HEK293 (cell line): ENCODE data around the gene DCK.
A peak's percentile ranks its signal among the peaks of the same experiment; 100 is the strongest.
"Not testable (repeated sequence)": the region's sequence is repeated elsewhere in the genome, so short reads cannot be mapped to it uniquely, and the experiment has no call there.

ENCODE experiments used
- CTCF ChIA-PET: fragments of 350-600 bp; formaldehyde crosslinking; extraction: SDS; loops from one replicate; lab custom pipeline; 2021; ENCODE audit warnings: antibody characterized with exemption; lab: Yijun Ruan, JAX
- POLR2A ChIA-PET: fragments of 300-600 bp; formaldehyde crosslinking; extraction: SDS; loops from one replicate; lab custom pipeline; 2020; ENCODE audit warnings: antibody characterized with exemption, inconsistent platforms; lab: Yijun Ruan, JAX
- H3K27ac ChIP-seq: fragments of 200-500 bp; sonication (Bioruptor generic); 2 replicates; pipeline ENCODE4 v1.5.1; 2014; ENCODE audit warnings: low read depth, low read length, control low read depth, inconsistent platforms; ENCODE audit errors: extremely low read depth
- H3K36me3 ChIP-seq, 2 experiments: fragments of 200-500 bp in 1 of 2; sonication (Bioruptor generic) in 1 of 2; 1 replicate in 1 of 2; 2 replicates in 1 of 2; pipeline ENCODE4 v1.5.1; 2014 to 2017; ENCODE audit warnings: inconsistent platforms in 2 of 2, low read length in 2 of 2; ENCODE audit not compliant: control insufficient read depth in 2 of 2, insufficient read depth in 1 of 2
- H3K4me1 ChIP-seq: fragments of 200-500 bp; sonication (Bioruptor generic); 2 replicates; pipeline ENCODE4 v1.5.1; 2014; ENCODE audit warnings: mild to moderate bottlenecking, low read length, inconsistent platforms; ENCODE audit not compliant: control insufficient read depth, insufficient read depth
- H3K4me3 ChIP-seq: 2 replicates; pipeline ENCODE4 v1.5.1; 2011; ENCODE audit warnings: low read depth, mild to moderate bottlenecking, control low read depth, low read length, moderate library complexity
- H3K9me3 ChIP-seq: fragments of 200-500 bp; sonication (Bioruptor generic); 2 replicates; pipeline ENCODE4 v1.5.1; 2014; ENCODE audit warnings: low read depth, low read length, inconsistent platforms; ENCODE audit not compliant: control insufficient read depth, insufficient read depth
- BCL11A ChIP-seq: fragments of 450-650 bp; formaldehyde crosslinking; IDR thresholded peaks from 2 replicates; pipeline ENCODE4 v1.5.1; 2016; ENCODE audit warnings: low read depth, missing biosample characterization, missing genetic modification characterization
- EGR2 ChIP-seq: fragments of 450-650 bp; formaldehyde crosslinking; IDR thresholded peaks from 2 replicates; pipeline ENCODE4 v1.5.1; 2016; ENCODE audit warnings: low read depth, missing biosample characterization, missing genetic modification characterization
- GLIS1 ChIP-seq: fragments of 450-650 bp; formaldehyde crosslinking; IDR thresholded peaks from 2 replicates; pipeline ENCODE4 v1.5.1; 2016; ENCODE audit warnings: missing biosample characterization, missing genetic modification characterization
- RBAK ChIP-seq: fragments of 450-650 bp; formaldehyde crosslinking; IDR thresholded peaks from 2 replicates; pipeline ENCODE4 v1.5.1; 2016; ENCODE audit warnings: missing biosample characterization, missing genetic modification characterization
- WT1 ChIP-seq: fragments of 450-650 bp; formaldehyde crosslinking; IDR thresholded peaks from 2 replicates; pipeline ENCODE4 v1.5.1; 2016; ENCODE audit warnings: missing biosample characterization, missing genetic modification characterization
- ZNF146 ChIP-seq: fragments of 450-650 bp; formaldehyde crosslinking; IDR thresholded peaks from 2 replicates; pipeline ENCODE4 v1.5.1; 2016; ENCODE audit warnings: missing biosample characterization, missing genetic modification characterization
- ZNF169 ChIP-seq: fragments of 450-650 bp; formaldehyde crosslinking; IDR thresholded peaks from 2 replicates; pipeline ENCODE4 v1.5.1; 2016; ENCODE audit warnings: missing biosample characterization, missing genetic modification characterization
- ZNF184 ChIP-seq: fragments of 450-650 bp; IDR thresholded peaks from 2 replicates; pipeline ENCODE4 v1.5.1; 2018; ENCODE audit warnings: missing biosample characterization, mild to moderate bottlenecking, missing genetic modification characterization
- ZNF2 ChIP-seq: fragments of 450-650 bp; formaldehyde crosslinking; IDR thresholded peaks from 2 replicates; pipeline ENCODE4 v1.5.1; 2016; ENCODE audit warnings: missing biosample characterization, missing genetic modification characterization
- ZNF221 ChIP-seq: fragments of 450-650 bp; formaldehyde crosslinking; IDR thresholded peaks from 2 replicates; pipeline ENCODE4 v1.5.1; 2017; ENCODE audit warnings: missing biosample characterization, missing genetic modification characterization, borderline replicate concordance
- ZNF248 ChIP-seq: fragments of 450-650 bp; formaldehyde crosslinking; IDR thresholded peaks from 2 replicates; pipeline ENCODE4 v1.5.1; 2017; ENCODE audit warnings: missing biosample characterization, missing genetic modification characterization
- ZNF274 ChIP-seq, 2 experiments: fragments of 200-500 bp in 1 of 2; fragments of 450-650 bp in 1 of 2; sonication (Bioruptor generic) in 1 of 2; formaldehyde crosslinking in 1 of 2; IDR thresholded peaks; 2 replicates each; pipeline versions ENCODE4 v1.5.1 to v1.6.1; 2014 to 2016; ENCODE audit warnings: borderline replicate concordance in 1 of 2, inconsistent platforms in 1 of 2, low read length in 1 of 2, missing biosample characterization in 1 of 2, missing genetic modification characterization in 1 of 2
- ZNF394 ChIP-seq: fragments of 450-650 bp; formaldehyde crosslinking; IDR thresholded peaks from 2 replicates; pipeline ENCODE4 v1.5.1; 2016; ENCODE audit warnings: missing biosample characterization, missing genetic modification characterization, mild to moderate bottlenecking, moderate library complexity, borderline replicate concordance
- ZNF670 ChIP-seq: fragments of 450-650 bp; formaldehyde crosslinking; IDR thresholded peaks from 2 replicates; pipeline ENCODE4 v1.5.1; 2016; ENCODE audit warnings: missing biosample characterization, missing genetic modification characterization, low read depth
- ZNF707 ChIP-seq: fragments of 450-650 bp; formaldehyde crosslinking; IDR thresholded peaks from 2 replicates; pipeline ENCODE4 v1.5.1; 2016; ENCODE audit warnings: missing biosample characterization, missing genetic modification characterization
- ZNF768 ChIP-seq: fragments of 450-650 bp; formaldehyde crosslinking; IDR thresholded peaks from 2 replicates; pipeline ENCODE4 v1.5.1; 2018; ENCODE audit warnings: missing biosample characterization, mild to moderate bottlenecking, missing genetic modification characterization
- ZSCAN16 ChIP-seq: fragments of 450-650 bp; formaldehyde crosslinking; IDR thresholded peaks from 2 replicates; pipeline ENCODE4 v1.5.1; 2016; ENCODE audit warnings: missing biosample characterization, missing genetic modification characterization
- ZSCAN23 ChIP-seq: fragments of 450-650 bp; formaldehyde crosslinking; IDR thresholded peaks from 2 replicates; pipeline ENCODE4 v1.5.1; 2016; ENCODE audit warnings: missing biosample characterization, missing genetic modification characterization
- TF ChIP-seq, protein P1 (sequence below): fragments of 450-650 bp; formaldehyde crosslinking; IDR thresholded peaks from 2 replicates; pipeline ENCODE4 v1.5.1; 2016; ENCODE audit warnings: missing biosample characterization, missing genetic modification characterization
- TF ChIP-seq, protein P2 (sequence below): fragments of 450-650 bp; formaldehyde crosslinking; IDR thresholded peaks from 2 replicates; pipeline ENCODE4 v1.5.1; 2016; ENCODE audit warnings: missing biosample characterization, missing genetic modification characterization

The DCK gene

DNA sequence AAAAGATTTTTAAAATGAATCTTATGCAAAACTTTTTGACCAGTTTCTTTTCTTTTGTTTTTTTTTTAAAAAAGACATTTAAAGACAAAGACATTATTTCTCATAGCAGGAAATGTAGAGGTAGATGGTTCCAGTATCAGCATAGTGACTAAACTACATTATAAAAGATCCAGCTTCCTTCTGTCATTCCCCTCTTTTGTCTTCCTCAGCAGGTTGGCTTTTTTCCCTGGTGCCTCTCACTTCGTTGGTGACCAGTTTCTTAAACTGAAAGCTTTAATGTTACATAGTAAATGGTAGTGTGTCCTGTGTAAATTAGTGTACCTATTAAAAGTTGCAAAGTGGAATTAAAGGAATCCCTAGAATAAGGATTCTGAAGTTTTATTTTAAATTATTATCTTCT, 36.1 kb downstream of the DCK start:
- 0 out of 2 replicates have a peak, but pooled peaks cover 3% of the 10 kb centered on the region for H3K4me1 ChIP-seq
- CTCF ChIA-PET: no interaction called here
- H3K36me3 ChIP-seq: peaks cover 4 to 37% of the 10 kb centered on the region in 2 experiments; a peak in 2 of 3 replicates
- no peaks in the 10 kb centered on the region for H3K9me3 ChIP-seq
- H3K4me3 ChIP-seq: no peak overlapping the region
- no peak overlapping the region for H3K27ac ChIP-seq
- TF ChIP-seq ZNF248 (tag by site-specific recombination): no peak
- TF ChIP-seq, all 188 proteins: peak for 0
- POLR2A ChIA-PET: no interaction called here

DNA sequence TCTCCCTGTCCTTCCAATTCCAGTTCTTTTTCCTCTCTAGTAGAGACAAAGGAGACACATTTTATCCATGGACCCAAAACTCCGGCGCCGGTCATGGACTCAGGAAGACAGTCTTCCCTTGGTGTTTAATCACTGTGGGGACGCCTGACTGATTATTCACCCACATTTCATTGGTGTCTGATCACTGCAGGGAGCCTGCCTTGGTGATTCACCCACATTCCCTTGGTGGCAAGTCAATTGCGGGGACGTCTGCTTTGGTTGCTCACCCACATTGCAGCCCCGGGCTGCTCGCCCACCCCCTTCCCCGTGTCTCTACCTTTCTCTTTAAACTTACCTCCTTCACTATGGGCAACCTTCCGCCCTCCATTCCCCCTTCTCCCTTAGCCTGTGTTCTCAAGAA, 38.7 kb downstream of the DCK start:
- peaks cover 4 to 37% of the 10 kb centered on the region in 2 experiments; a peak in 2 of 3 replicates for H3K36me3 ChIP-seq
- H3K9me3 ChIP-seq, H3K27ac ChIP-seq, CTCF ChIA-PET, H3K4me3 ChIP-seq, POLR2A ChIA-PET, H3K4me1 ChIP-seq: not testable (repeated sequence)

DNA sequence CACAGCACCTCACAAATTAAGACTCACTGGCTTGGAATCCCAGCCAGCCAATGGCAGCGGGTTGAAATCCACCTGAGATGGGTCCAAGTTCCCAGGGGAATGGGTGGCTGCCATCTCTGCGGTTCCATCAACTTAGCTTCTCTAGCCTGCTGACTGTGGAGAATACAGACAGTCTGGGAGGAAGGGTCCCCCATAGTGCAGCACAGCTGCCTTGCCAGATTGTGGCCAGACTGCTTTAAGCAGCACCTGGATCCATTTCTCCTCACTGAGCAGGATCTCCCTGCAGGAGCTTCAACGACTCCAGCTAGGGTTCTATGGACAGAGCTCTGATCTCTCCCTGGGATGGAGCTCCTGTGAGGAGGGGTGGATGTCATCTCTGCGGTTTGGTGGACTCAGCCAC, 51.8 kb downstream of the DCK start:
- POLR2A ChIA-PET: no interaction called here
- TF ChIP-seq ZNF670 (tag by site-specific recombination) (no peak), ZNF169 (tag by site-specific recombination) (no peak), ZNF394 (tag by site-specific recombination) (no peak), ZSCAN23 (tag by site-specific recombination) (no peak), WT1 (tag by site-specific recombination) (no peak), ZNF221 (tag by site-specific recombination) (no peak), ZNF274 (IDR thresholded peaks at IDR 0.05; ENCODE audit: low read length) (no peak), ZNF274 (tag by site-specific recombination; IDR thresholded peaks at IDR 0.05; ENCODE audit: borderline replicate concordance) (no peak), BCL11A (tag by site-specific recombination) (no peak), ZSCAN16 (tag by site-specific recombination) (no peak), RBAK (tag by site-specific recombination) (no peak)
- TF ChIP-seq, protein P1, sequence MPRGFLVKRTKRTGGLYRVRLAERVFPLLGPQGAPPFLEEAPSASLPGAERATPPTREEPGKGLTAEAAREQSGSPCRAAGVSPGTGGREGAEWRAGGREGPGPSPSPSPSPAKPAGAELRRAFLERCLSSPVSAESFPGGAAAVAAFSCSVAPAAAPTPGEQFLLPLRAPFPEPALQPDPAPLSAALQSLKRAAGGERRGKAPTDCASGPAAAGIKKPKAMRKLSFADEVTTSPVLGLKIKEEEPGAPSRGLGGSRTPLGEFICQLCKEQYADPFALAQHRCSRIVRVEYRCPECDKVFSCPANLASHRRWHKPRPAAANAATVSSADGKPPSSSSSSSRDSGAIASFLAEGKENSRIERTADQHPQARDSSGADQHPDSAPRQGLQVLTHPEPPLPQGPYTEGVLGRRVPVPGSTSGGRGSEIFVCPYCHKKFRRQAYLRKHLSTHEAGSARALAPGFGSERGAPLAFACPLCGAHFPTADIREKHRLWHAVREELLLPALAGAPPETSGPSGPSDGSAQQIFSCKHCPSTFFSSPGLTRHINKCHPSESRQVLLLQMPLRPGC: no peak
- TF ChIP-seq, protein P2, sequence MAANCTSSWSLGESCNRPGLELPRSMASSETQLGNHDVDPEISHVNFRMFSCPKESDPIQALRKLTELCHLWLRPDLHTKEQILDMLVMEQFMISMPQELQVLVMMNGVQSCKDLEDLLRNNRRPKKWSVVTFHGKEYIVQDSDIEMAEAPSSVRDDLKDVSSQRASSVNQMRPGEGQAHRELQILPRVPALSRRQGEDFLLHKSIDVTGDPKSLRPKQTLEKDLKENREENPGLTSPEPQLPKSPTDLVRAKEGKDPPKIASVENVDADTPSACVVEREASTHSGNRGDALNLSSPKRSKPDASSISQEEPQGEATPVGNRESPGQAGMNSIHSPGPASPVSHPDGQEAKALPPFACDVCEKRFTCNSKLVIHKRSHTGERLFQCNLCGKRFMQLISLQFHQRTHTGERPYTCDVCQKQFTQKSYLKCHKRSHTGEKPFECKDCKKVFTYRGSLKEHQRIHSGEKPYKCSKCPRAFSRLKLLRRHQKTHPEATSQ (tag by site-specific recombination): no peak
- H3K9me3 ChIP-seq: no peaks in the 10 kb centered on the region
- H3K4me1 ChIP-seq: no peaks in the 10 kb centered on the region
- H3K27ac ChIP-seq: no peak overlapping the region
- H3K36me3 ChIP-seq: no peaks in the 10 kb centered on the region
- H3K4me3 ChIP-seq: no peak overlapping the region
- CTCF ChIA-PET: no interaction called here

DNA sequence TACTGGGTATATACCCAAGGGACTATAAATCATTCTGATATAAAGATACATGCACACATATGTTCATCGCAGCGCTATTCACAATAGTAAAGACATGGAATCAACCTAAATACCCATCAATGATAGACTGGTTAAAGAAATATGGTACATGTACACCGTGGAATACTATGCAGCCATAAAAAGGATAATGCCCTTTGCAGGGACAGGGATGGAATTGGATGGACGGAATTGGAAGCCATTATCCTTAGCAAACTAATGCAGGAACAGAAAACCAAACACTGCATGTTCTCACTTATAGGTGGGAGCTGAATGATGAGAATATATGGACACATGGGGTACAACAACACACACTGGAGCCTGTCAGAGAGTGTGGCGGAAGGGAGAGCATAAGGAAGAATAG, 55.9 kb downstream of the DCK start:
- ChIA-PET CTCF (interaction anchor here (0.6 kb wide), 1 partner anchor 81 kb away, joined by 3 read pairs; no protein-coding TSS in a partner anchor), POLR2A (no interaction called here)
- Histone ChIP-seq H3K9me3 (no peaks in the 10 kb centered on the region), H3K36me3 (no peaks in the 10 kb centered on the region), H3K27ac (no peak overlapping the region), H3K4me1 (no peaks in the 10 kb centered on the region), H3K4me3 (no peak overlapping the region)
- TF ChIP-seq EGR2 (no peak), ZNF2 (no peak), GLIS1 (tag by site-specific recombination) (no peak), ZNF146 (tag by site-specific recombination) (peak; percentile 83), ZNF768 (tag by site-specific recombination) (no peak), ZNF707 (tag by site-specific recombination) (no peak), ZNF184 (tag by site-specific recombination) (no peak)
